Right ventricle myocardium superior (tissue), 1 donor: ENCODE results near the gene SLC19A1. TPM values are rescaled to one million over a fixed set of nuclear protein-coding genes. Genes with fewer than 3 reads are reported as not detected.

Experiments used
- ATAC-seq: fragments of 200-7000 bp; cut with Tn5 transposase; one replicate; pipeline ENCODE4 v1.9.1; 2020; ENCODE audit warnings: mild to moderate bottlenecking; ENCODE audit not compliant: poor library complexity
- DNase-seq: peaks from one replicate; pipeline ENCODE4 v3.0.0-alpha.2; 2020
- intact Hi-C: fragments of 100-400 bp; cut with DNase I; formaldehyde crosslinking; loops from one replicate; pipeline ENCODE4 v1.11.2; 2022
- total RNA-seq: library from RNA; stranded (reverse); fragmentation: NEBNext Ultra II Directional; extraction: Animal tissue kit (Norgen Biotek cat#: 25700); gene quantifications from one replicate; pipeline ENCODE4 v1.2.1, GENCODE V29; 2021
- donor health status: DM: no; HTN: yes; CAD: no; lungs with severe emphysema.

The SLC19A1 gene
- total RNA-seq, 1 donor from 2014 or later, result 6.9 TPM

DNA sequence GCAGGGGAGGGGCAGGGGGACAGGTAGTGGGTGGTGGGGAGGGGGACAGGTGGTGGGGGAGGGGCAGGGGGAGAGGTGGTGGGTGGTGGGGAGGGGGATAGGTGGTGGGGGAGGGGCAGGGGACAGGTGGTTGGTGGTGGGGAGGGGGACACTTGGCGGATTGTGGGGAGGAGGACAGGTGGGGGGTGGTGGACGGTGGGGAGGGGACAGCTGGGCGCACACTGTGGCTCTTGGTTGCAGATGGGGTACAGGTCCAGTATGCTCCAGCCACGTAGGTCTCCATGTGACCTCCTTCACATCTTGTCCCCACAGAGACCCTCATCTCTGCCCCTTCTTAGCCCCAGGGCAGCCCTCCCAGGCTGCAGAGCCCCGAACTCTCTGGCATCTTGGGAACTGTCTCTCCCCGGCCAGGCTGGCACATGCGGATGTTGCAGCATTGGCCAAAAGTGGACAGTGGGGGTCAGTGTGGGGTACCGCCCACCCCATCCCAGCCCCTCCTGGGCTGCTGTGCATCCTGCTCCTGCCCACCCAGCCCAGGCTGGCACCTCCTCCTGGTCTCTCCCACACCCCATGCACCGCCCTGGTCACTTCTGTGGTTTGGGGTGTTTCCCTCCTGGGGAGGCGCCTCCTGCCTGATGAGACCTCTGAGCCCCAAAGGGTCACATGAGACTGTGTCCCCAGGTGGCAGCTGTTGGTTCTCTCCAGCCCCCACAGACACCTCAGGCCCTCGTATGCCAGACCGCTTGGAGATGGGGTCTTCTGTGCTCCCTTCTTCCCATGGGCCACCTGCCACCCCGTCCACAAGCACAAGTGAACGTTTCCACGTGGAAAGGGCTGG, 7.6 kb upstream of the SLC19A1 start:
- DNase-seq (no peak), ATAC-seq (no peak)

DNA sequence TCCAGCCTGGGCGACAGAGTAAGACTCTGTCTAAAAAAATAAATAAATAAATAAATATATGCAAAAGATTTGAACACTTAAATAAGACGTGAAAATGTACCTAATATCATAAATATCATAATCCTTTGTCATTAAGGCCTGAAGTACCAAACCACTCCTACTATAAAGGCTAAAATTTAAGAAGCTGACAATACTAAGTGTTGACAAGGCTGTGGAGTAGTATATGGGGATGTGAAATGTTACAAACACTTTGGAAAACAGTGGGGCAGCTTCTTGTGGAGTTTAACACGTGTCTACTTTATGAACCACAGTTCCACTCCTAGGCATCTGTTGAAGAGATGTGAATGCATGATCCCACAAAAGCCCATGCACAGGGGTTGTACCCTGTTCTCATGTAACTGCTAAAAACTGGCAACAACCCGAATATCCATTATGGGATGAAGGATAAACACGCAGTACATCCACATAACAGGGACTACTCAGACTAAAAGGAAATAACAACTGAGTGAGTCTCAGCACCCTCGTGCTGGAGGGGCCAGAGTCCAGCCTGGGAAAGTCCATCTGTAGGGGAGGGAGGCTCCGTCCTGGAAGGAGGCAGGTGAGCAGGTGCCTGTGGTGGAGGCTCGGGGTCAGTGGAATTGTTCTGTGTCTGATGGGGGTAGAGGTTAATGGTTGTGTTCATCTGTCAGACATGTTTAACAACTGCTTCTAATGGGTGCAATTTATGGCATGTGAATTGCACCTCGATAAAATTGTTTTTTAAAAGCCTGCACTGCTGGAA, 6.7 kb upstream of the SLC19A1 start:
- DNase-seq (no peak), ATAC-seq (no peak)
- intact Hi-C loops, result no loop called here

More for the DNA sequence above, 7.6 kb upstream of the SLC19A1 start:
- intact Hi-C loops, result loop anchor here (10.0 kb wide), 1 partner anchor 375 kb away; no protein-coding TSS in a partner anchor

DNA sequence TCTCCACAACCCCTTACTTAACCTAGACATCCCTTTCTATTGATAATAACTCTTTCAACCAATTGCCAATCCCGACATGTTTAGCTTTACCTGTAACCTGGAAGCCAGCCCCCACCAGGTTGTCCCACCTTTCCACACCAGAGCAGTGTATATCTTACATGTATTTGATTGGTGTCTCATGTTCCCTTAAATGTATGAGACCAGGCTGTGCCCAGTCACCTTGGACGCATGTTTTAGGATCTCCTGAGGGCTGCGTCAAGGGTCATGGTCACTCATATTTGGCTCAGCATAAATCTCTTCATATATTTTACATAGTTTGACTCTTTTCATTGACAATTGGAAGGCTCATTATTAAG, 5.3 kb upstream of the SLC19A1 start:
- no peak for DNase-seq
- no peak for ATAC-seq
- intact Hi-C loops, result no loop called here

DNA sequence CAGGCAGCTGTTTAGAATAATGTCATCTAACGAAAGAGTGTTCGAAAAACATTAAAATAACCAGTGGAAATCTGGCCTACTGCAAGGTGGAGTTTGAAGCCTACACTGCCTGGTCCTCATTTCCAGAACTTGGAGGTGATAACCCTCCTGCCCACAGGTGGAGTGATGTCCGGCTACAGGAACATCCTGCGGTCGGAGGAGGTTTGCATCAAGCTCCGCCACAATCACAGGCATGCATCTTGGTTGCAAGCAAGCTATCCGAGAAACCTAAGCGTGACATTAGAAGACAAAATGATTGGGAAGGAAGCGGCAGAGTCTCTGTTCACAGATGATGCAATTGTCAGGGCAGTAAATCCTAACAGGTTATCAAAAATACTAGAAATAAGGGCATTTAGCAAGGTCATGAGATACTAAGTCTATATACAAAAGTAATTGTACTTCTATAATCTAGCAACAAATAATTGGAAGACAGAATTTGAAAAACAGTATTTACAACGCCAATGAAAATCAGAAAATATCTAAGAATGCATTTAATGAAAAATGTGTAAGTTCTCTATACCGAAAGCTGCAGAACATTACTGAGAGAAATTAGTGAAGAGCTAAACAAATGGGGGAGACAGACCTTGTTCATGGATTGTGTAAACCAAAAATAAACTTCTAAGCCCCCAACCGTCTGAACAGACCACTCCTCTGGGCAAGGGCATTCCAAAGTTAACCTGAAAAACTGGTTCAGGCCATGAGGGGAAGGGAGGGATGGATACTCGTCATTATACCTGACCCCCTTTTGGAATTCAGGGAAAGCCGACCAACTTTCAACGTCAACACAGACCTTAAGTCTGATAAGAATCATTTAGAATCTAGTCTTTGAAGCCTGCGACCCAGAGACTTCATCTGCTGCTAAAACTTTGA, 4.7 kb upstream of the SLC19A1 start:
- intact Hi-C loops, result no loop called here
- ATAC-seq (no peak), DNase-seq (no peak)

DNA sequence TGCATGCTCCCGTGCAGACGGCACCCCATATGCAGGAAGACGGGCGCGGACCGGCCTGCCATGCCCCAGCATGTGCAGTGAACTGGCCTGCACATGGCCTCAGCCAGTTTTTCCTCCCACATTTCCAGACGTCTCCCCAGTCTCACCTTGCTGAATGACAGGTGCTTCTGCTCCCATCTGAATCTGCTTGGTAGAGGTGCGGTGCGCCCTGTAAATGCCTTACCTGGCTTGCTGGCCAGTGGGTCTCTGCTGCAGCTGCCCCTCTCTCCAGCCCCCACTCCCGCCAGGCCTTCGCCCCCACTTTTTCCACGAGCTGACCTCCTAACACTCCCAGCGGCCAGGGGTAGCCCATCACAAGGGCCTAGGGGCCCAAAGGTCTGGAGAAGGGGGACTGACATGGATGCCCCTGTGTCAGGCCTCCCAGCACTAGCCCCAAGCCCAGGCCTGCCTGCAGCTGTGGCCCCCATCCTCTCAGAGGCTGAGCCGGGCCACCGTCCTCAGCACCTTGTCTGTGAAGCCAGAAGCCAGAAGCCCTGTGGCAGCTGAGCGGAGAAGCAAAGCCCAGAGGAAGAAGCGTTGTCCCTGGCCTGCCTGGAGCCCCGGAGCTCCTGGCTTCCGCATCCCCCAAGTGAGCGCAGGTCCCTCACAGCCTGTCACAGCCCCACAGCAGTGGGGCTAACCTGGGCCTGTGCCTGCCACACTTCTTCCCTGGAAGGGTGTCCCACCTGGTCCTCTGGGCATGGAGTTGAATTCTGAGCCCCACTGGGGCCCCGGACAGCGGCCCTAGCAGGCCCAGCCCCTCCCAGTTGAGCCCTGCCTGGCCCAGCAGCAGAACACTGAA, 3.7 kb upstream of the SLC19A1 start:
- intact Hi-C loops, result no loop called here
- ATAC-seq, result no peak
- DNase-seq, result no peak

DNA sequence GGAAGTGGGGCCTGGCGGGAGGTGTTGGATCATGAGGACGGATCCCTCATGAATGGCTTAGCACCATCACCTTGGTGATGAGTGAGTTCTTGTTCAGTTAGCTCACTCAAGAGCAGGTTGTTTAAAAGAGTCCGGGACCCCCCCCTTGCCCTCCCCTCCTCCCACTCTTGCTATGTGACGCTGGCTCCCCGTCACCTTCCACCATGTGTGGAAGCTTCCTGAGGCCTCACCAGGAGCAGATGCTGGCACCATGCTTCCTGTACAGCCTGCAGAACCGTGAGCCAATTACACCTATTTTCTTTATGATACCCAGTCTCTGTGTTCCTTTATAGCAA, 3.0 kb upstream of the SLC19A1 start:
- DNase-seq, result no peak

DNA sequence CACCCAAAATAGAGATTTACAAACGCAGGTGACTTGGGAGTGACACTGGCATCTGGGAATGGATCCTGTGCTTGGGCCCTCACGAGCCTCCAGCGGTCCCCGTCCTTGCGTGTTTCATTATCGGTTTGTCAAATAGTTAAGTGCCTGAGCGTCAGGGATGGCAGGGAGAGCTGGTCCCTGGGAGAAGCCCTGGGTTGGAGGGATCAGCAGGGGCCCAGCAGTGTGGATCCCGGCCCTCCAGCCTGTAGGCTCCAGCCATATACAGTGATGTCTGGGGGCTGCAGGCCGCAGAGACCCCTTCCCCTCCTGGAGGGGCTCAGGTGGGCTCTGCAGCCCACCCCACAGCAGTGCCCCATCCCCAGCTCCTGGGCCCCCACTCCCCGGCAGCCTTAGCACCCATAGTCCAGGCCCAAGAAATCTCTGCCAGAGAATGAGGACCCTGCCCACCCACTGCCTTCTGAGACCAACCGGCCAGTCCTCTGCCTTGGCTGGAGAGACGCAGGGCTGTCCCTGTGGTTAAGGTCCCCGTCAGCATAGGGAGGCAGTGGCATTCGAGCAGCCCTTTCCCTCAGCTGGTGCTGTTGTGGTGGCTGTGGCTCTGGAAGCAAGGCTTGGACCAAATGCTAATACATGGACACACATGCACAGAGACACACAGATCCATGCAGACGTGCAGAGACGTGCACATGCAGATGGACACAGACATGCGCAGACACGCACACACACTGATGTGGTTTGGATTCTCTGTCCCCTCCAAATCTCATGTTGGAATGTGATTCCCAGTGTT, 2.4 kb upstream of the SLC19A1 start:
- intact Hi-C loops, result no loop called here
- no peak for ATAC-seq
- no peak for DNase-seq

More for the DNA sequence above, 3.0 kb upstream of the SLC19A1 start:
- intact Hi-C loops, result no loop called here
- no peak for ATAC-seq

DNA sequence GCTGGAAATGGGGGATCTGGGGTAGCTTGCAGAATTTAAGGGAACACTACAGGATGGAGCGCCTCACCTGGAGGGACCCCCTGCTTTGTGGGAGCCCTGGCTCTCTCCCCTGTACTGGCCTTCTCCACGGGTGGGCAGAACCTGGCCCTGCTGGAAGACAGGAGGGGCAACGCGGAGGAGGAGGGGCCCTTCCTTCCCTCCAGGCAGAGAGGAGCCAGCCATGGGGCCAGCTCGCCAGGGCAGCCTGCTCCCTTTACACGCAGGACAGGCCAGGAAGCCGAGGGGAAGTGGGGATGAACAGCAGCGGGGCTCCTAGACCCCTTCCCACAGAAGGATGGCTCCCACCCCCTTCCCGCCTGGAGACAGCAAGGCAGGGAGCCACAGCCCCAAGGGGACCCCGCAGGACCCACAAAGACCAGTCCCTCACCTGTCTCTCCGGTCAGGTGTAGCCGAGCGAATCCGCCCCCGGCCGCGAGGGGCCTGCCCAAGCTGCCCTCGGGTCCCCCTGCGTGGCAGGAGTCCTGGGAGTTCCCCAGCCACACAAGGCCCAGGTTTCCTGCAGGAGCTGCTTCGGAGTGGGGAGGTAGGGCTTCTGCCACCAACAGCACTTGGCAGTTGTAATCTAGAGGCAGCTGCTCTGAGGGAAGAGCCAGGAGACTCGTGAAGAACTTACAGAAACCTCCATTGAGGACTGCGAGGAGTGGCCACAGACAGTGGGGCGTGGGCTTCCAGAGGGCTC, 1.6 kb upstream of the SLC19A1 start:
- intact Hi-C loops, result no loop called here
- DNase-seq, result no peak
- no peak for ATAC-seq

DNA sequence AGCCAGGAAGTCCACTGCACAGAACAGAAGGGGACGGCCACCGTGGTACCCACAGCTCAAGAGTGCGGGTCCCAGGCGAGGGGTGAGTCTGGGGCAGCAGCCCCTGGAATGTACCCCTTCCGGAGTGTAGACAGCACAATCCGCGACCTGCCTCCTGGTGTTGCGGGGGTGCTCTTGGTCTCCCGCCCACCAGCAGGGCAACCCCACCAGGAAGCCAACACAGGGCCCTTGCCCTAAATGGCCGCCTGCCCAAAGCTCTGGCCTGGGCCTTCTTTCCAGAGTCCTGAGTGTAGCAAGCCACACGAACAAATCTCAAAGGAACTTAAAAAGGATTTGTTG, 1.1 kb upstream of the SLC19A1 start:
- ATAC-seq (no peak), DNase-seq (no peak)
- intact Hi-C loops, result no loop called here

DNA sequence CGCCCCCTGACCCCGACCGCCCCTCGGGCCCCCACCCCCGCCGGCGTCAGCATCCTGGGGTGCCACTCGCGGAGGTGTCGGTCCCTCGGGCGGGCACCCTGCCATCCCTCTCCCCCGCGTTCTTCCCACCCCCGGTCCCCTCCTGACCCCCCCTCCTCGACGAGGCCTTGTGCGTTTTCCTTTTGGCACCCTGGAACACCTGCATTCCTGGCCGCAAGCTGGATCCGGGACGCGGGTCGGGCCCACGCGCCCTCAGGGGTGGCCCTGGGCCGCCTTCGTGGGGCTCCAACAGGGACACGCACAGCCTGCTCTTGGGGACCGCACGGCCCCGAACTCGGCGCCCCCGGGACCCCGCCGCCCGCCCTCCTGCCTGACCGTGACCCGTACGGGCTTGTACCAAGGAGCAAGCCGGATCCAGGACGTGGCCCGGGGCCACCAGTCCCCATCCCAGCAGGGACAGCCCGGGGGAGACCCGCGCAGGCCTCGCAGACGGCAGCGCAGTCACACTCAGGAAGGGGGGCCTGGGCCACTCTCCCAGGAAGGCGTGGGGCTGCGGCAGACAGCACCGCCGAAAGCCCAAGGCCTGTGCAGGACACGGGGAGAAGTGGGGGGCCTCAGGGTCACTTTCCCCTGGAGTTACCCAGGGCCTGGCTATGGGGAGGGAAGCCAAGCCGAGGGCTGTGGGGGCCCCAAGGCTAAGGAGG, 579 bp upstream of the SLC19A1 start:
- intact Hi-C loops, result no loop called here
- ATAC-seq (no peak), DNase-seq (peak; percentile 36)

DNA sequence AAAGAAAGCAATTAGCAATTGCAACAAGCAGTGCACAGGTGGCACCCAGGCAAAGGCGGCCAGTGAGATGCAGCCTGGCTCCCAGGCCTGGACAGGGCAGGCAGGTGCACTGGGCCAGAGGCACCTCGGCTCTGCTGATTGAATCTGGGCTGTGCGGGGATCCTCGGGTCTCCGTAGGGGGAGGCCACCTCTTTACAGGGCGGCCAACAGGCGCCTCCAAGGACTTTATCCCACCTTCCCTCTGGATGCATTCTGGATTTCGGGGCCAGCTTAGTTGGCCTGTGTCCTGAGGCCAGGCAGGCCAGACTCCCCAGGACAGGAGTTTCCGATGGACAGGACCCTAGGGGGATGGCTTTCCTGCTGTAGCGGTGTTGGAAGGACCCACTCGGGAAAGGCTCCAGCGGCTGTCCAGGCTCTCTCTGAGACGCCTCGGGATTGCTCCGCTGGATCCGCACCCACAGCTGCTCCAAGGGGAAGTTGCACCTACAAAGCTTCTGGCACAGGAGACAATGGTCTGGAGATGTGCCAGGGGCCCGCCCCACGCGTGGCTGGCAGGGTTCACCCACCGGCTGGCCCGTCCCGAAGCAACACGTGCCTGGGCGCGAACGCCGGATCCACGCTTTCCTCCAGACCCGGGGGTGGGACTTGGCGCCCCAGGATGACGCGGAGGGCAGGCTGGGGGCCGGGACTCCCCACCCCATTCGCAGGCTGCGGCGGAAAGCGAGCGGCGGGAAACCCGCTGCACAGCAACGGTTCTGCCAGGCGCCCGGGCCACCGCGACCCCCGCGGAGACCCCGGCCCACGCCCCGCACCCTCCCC, 810 bp downstream of the SLC19A1 start:
- DNase-seq (peak; percentile 91), ATAC-seq (peak; percentile 71)
- intact Hi-C loops, result no loop called here

DNA sequence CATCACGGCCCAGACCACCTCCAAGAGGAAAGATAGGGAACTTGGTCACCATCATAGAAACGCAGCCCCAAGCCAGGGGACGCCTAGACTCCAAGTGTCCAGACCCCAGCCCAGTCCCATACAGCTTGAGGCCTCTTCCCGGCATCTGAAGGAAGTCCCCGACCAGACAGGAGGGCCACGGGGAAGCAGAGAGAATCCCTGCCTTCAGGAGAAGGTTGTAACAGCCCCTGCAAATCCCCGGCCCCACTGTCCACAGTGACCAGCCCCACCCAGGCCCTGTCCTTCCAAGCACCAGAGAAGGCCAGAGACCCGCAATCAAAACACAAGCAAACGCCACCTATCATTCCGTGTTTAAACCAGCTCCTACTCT, 1.7 kb downstream of the SLC19A1 start:
- intact Hi-C loops, result no loop called here
- DNase-seq (peak; percentile 30), ATAC-seq (no peak)

DNA sequence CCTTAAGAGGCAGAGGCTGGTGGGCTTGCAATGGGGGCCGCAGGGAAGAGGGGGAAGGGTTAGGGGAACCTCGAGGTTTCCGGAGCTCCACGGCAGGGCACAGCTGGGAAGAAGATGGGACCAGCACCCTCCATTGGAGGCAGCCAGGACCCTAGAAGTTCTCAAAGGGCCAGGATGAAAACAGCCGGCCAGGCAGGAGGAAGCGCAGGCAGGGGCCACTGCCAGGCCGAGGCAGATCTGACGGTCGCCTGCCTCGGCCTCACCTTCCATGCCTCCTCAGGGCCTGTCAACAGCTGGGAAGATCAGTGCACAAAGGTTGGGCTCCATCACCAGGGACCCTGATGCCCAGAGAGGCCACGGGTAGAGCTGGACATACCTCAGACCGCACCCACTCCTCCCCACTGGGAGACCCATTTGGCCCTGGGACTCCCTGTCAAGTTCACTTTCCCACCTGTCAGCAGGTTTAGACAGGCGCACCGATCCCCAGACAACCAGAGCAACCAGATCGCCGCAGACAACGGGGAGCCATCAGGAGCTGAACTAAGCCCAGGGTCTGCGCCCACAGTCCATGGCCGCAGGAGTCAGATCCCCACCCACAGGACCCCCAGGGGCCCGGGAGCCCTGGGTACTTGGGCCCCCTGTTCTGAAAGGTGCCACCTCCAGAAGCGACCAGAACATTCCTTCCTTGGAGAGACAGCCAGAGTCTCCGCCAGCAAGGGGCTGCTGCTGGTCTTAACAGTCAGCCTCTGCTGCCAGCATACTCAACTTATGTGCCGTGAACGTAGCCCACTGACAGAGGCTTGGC, 2.2 kb downstream of the SLC19A1 start:
- ATAC-seq (no peak), DNase-seq (peak; percentile 32)
- intact Hi-C loops, result no loop called here

DNA sequence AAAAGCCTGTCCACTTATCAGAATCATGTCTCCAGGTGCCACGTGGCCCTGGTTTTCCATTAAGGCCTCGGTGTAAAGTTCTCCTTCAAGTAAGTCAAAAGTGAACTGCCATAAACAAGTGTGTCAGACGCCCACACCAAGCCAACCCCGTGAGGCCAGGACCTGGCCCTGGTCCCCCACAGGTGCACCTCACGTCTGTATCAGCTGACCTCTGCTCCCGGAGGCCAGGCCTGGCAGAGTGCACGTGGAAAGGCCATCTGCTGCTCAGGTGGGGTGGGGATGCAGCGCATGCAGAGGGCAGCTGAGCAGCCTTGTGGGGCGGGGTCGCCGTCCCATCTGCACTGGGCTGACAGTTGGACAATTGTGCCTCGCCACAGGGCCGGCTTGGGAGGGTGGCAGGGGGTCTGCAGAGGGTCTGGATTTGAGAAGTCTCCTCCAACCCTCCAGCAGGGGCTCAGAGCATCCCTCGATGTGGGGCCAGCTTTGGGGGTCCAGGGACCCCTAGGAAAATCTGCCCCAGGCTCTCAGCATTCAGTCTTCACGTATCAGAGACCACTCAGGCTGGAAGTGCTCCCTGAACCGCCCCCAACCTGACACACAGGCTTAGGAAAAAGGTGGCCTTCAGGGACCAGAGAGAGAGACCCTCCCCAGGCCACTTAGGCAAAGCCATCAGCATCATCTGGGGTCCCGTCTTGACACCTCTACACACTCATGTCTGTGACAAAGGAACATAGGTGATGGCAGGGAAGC, 3.0 kb downstream of the SLC19A1 start:
- ATAC-seq (no peak), DNase-seq (peak; percentile 30)
- intact Hi-C loops, result no loop called here
